Esophagus muscularis mucosa (tissue), 4 donors: ENCODE results near the gene DEDD.

Source experiments
- CTCF ChIP-seq, 3 experiments: fragments of 200-600 bp in 2 of 3; fragments of 450-650 bp in 1 of 3; sonication (generic) in 2 of 3; IDR thresholded peaks; one replicate each; pipeline ENCODE4 v1.5.1; 2017 to 2019; ENCODE audit warnings: antibody characterized with exemption in 3 of 3, mild to moderate bottlenecking in 2 of 3, moderate library complexity in 1 of 3
- EP300 ChIP-seq: sonication (generic); formaldehyde crosslinking; IDR thresholded peaks from one replicate; pipeline ENCODE4 v1.6.1; 2017; ENCODE audit warnings: antibody characterized with exemption
- POLR2AphosphoS5 ChIP-seq, 2 donors: sonication (generic); formaldehyde crosslinking; IDR thresholded peaks; one replicate each; pipeline ENCODE4 v1.6.1; 2017; ENCODE audit warnings: antibody characterized with exemption in 2 of 2

DNA sequence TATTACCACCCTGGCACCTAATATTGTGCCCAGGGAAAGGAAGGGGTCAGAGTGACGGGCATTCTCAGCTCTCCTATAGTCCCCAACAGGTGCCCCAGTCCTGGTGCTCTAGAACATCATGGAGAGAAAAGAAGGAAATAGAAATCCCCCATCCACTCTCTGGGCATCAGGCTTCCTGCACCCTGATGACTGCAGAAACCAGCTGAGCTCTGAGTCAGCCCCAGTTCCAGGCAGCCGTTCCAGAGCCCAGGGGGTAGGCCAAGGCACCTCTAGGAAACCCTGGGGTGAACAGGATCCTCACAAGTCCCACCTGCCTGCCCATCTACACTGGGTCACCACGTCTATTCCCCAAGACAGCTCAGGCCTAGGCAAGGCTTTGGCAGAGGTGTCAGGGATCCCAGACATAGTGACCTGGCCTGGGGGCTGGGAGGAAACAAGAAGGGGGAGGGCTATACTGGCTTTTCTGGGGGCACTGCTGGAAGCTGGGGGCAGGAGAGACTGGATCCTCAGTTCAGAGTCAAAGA lies 43.8 kb downstream of the DEDD start:
- TF ChIP-seq POLR2AphosphoS5 (IDR thresholded peaks at IDR 0.05), result no peak
- no peak for TF ChIP-seq CTCF (IDR thresholded peaks at IDR 0.05)
- no peak for TF ChIP-seq EP300
